HG03457 (cell line): ENCODE measurements around the gene WDR37.

Experiments
- ATAC-seq: cut with Tn5 transposase; IDR thresholded peaks from one replicate; pipeline ENCODE4 v1.9.1; 2021; ENCODE audit warnings: moderate number of reproducible peaks; ENCODE audit not compliant: unreplicated experiment

Gene WDR37

DNA sequence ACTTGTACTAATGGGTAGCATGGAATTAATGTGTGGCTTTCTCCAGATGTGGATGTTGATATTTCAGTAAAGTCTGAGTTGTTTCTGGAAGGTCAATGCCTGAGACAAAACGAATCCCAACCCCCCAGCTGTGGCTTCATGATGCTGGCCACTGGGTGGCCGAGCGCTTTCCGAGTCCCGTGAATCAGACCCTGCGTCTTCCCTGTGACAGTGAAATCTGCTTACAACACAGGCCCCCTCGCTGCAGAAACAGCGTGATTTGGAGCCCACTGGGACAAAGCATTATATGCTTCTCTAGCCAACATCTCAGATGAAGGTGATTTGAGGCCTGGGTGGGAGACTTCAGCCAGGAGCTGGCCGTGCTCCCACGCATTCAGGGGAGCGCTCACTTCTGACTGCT is 124.7 kb downstream of the WDR37 start:
- ATAC-seq = no peak
